NOMO-1 treated with dmso at 0.1 percent for 144 hours (cell line): ENCODE results near the gene VLDLR.
"Not testable (repeated sequence)": the region's sequence is repeated elsewhere in the genome, so short reads cannot be mapped to it uniquely, and the experiment has no call there.

Experiments
- DNase-seq: peaks from one replicate; lab custom pipeline; 2025; ENCODE audit not compliant: unreplicated experiment; lab: John Stamatoyannopoulos, UW

The VLDLR gene

GRCh38 chr9:2707256-2707655, 85.7 kb downstream of the VLDLR start:
- not testable (repeated sequence) for DNase-seq
